ENCODE data around the gene LSR. TPM values are rescaled to one million over a fixed set of nuclear protein-coding genes. Genes with fewer than 3 reads are reported as not detected.

LSR gene
- total RNA-seq, 1 experiment from 2014 or later, result 211 TPM

- peaks cover 4 to 10% of the 10 kb centered on the region in 2 experiments; a peak in 1 of 4 replicates for H3K9me3 ChIP-seq (ENCODE audit: control insufficient read depth in 1 of 2, insufficient read depth in 1 of 2, low read depth in 1 of 2, low read length in 2 of 2)
- H3K4me3 ChIP-seq (replicated peaks in 1 of 2; ENCODE audit: low read depth in 1 of 2, low read length in 2 of 2), result no peak overlapping the region
- no peak overlapping the region for H3K4me2 ChIP-seq (ENCODE audit: low read length)
- H3K4me1 ChIP-seq (ENCODE audit: control insufficient read depth in 1 of 2, insufficient read depth in 2 of 2, low read length in 2 of 2), result no peaks in the 10 kb centered on the region
- DNase-seq (ENCODE audit: low read depth, low spot score), result no peak
- H3K27ac ChIP-seq (ENCODE audit: low read depth, low read length), result no peak overlapping the region
- intact Hi-C loops (cut with micrococcal nuclease), result no loop called here
- no TSS peak for BruUV-seq (replicated peaks)
- ChIA-PET RAD21 (ENCODE audit: low non-redundant PET in 1 of 2, low total read pairs in 2 of 2, uncharacterized antibody in 2 of 2, unreplicated experiment in 2 of 2) (no interaction called here), POLR2A (no interaction called here), CTCF (no interaction called here)
- no peaks in the 10 kb centered on the region for H4K20me1 ChIP-seq (ENCODE audit: insufficient read depth)
- H3K9ac ChIP-seq (ENCODE audit: low read length), result no peak overlapping the region
- H3K27me3 ChIP-seq (ENCODE audit: insufficient read depth, low read length), result no peaks in the 10 kb centered on the region
- ATAC-seq, result no peak
- no peaks in the 10 kb centered on the region for H3K36me3 ChIP-seq (ENCODE audit: control insufficient read depth in 1 of 2, insufficient read depth in 2 of 2, low read length in 2 of 2)
- no peaks in the 10 kb centered on the region for H3K9me2 ChIP-seq (ENCODE audit: insufficient read depth)
- TF ChIP-seq EGR1 (IDR thresholded peaks at IDR 0.05; ENCODE audit: low read depth), result no peak
- no peak for TF ChIP-seq ZFX (IDR thresholded peaks at IDR 0.05)
- TF ChIP-seq SRF (IDR thresholded peaks at IDR 0.05; ENCODE audit: low read depth), result no peak
- no peak for TF ChIP-seq POLR2AphosphoS5 (IDR thresholded peaks at IDR 0.05; ENCODE audit: low read depth, low read length)
- TF ChIP-seq CEBPB (IDR thresholded peaks at IDR 0.05; ENCODE audit: low read depth), result no peak
- TF ChIP-seq RAD21 (IDR thresholded peaks at IDR 0.05; ENCODE audit: low read depth), result no peak
- no peak for TF ChIP-seq POLR2A (IDR thresholded peaks at IDR 0.05; ENCODE audit: borderline replicate concordance, extremely low read depth, insufficient read depth, insufficient read length)
- H3K79me2 ChIP-seq (ENCODE audit: insufficient read depth, low read length), result no peaks in the 10 kb centered on the region
- no peak overlapping the region for H2AFZ ChIP-seq (ENCODE audit: low read depth, low read length, poor library complexity, severe bottlenecking)
Measured at GRCh38 chr19:35232912-35233311, 15.9 kb upstream of the LSR start.

DNA sequence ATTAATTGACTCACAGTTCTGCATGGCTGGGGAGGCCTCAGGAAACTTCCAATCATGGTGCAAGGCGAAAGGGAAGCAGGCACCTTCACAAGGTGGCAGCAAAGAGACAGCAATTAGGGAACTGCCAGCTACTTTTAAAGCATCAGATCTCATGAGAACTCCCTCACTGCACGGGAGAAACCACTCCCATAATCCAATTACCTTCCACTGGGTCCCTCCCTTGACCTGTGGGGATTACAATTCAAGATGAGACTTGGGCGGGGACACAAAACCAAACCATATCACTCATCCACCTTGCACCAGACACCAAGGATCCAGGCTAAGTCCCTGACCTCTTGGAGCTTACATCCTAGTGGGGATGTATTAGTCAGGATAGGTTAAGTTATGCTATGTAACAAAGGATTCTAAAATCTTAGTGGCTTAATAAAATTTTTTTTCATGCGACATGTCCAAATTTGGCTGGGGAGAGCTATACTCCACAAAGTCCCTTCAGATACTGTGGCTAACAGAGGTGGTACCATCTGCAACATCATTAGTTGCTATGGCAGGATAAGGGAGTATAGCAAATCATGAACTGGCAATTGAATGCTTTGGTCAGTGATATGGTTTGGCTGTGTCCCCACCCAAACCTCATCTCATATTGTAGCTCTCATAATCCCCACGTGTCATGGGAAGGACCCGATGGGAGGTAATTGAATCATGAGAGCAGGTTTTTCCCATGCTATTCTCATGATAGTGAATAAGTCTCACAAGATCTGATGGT, 12.0 kb upstream of the LSR start:
- Histone ChIP-seq H3K4me1 (ENCODE audit: control insufficient read depth in 1 of 2, insufficient read depth in 2 of 2, low read length in 2 of 2) (no peaks in the 10 kb centered on the region), H3K36me3 (ENCODE audit: control insufficient read depth in 1 of 2, insufficient read depth in 2 of 2, low read length in 2 of 2) (no peaks in the 10 kb centered on the region), H2AFZ (ENCODE audit: low read depth, low read length, poor library complexity, severe bottlenecking) (no peak overlapping the region), H3K4me2 (ENCODE audit: low read length) (no peak overlapping the region), H3K4me3 (replicated peaks in 1 of 2; ENCODE audit: low read depth in 1 of 2, low read length in 2 of 2) (no peak overlapping the region), H3K27me3 (ENCODE audit: insufficient read depth, low read length) (no peaks in the 10 kb centered on the region), H3K9me2 (ENCODE audit: insufficient read depth) (no peaks in the 10 kb centered on the region), H3K27ac (ENCODE audit: low read depth, low read length) (no peak overlapping the region), H3K9me3 (ENCODE audit: control insufficient read depth in 1 of 2, insufficient read depth in 1 of 2, low read depth in 1 of 2, low read length in 2 of 2) (peaks cover 4 to 10% of the 10 kb centered on the region in 2 experiments; a peak in 1 of 4 replicates), H4K20me1 (ENCODE audit: insufficient read depth) (no peaks in the 10 kb centered on the region), H3K9ac (ENCODE audit: low read length) (no peak overlapping the region), H3K79me2 (ENCODE audit: insufficient read depth, low read length) (no peaks in the 10 kb centered on the region)
- intact Hi-C loops (cut with micrococcal nuclease), result no loop called here
- DNase-seq (ENCODE audit: low read depth, low spot score) (no peak), ATAC-seq (peak; percentile 44)
- RAD21 ChIA-PET (ENCODE audit: low non-redundant PET in 1 of 2, low total read pairs in 2 of 2, uncharacterized antibody in 2 of 2, unreplicated experiment in 2 of 2), result interaction anchor here in 1 of 2 experiments (0.7 kb wide), 1 partner anchor 22 kb away, joined by 3 read pairs; no protein-coding TSS in a partner anchor
- POLR2A ChIA-PET, result no interaction called here
- CTCF ChIA-PET, result no interaction called here
- no TSS peak for BruUV-seq (replicated peaks)
- TF ChIP-seq ZFX (IDR thresholded peaks at IDR 0.05) (no peak), CBX3 (IDR thresholded peaks at IDR 0.05; ENCODE audit: low read depth) (no peak), EGR1 (IDR thresholded peaks at IDR 0.05; ENCODE audit: low read depth) (no peak), POLR2A (IDR thresholded peaks at IDR 0.05; ENCODE audit: borderline replicate concordance, extremely low read depth, insufficient read depth, insufficient read length) (no peak), EZH2phosphoT487 (IDR thresholded peaks at IDR 0.05; ENCODE audit: borderline replicate concordance) (no peak), SP1 (IDR thresholded peaks at IDR 0.05; ENCODE audit: low read depth) (no peak), RAD21 (IDR thresholded peaks at IDR 0.05; ENCODE audit: low read depth) (no peak), EZH2 (IDR thresholded peaks at IDR 0.05) (no peak), CEBPB (IDR thresholded peaks at IDR 0.05; ENCODE audit: low read depth) (no peak)
- TF ChIP-seq, protein P1, sequence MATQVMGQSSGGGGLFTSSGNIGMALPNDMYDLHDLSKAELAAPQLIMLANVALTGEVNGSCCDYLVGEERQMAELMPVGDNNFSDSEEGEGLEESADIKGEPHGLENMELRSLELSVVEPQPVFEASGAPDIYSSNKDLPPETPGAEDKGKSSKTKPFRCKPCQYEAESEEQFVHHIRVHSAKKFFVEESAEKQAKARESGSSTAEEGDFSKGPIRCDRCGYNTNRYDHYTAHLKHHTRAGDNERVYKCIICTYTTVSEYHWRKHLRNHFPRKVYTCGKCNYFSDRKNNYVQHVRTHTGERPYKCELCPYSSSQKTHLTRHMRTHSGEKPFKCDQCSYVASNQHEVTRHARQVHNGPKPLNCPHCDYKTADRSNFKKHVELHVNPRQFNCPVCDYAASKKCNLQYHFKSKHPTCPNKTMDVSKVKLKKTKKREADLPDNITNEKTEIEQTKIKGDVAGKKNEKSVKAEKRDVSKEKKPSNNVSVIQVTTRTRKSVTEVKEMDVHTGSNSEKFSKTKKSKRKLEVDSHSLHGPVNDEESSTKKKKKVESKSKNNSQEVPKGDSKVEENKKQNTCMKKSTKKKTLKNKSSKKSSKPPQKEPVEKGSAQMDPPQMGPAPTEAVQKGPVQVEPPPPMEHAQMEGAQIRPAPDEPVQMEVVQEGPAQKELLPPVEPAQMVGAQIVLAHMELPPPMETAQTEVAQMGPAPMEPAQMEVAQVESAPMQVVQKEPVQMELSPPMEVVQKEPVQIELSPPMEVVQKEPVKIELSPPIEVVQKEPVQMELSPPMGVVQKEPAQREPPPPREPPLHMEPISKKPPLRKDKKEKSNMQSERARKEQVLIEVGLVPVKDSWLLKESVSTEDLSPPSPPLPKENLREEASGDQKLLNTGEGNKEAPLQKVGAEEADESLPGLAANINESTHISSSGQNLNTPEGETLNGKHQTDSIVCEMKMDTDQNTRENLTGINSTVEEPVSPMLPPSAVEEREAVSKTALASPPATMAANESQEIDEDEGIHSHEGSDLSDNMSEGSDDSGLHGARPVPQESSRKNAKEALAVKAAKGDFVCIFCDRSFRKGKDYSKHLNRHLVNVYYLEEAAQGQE (IDR thresholded peaks at IDR 0.05; ENCODE audit: low read depth), result no peak
- TF ChIP-seq, protein P2, sequence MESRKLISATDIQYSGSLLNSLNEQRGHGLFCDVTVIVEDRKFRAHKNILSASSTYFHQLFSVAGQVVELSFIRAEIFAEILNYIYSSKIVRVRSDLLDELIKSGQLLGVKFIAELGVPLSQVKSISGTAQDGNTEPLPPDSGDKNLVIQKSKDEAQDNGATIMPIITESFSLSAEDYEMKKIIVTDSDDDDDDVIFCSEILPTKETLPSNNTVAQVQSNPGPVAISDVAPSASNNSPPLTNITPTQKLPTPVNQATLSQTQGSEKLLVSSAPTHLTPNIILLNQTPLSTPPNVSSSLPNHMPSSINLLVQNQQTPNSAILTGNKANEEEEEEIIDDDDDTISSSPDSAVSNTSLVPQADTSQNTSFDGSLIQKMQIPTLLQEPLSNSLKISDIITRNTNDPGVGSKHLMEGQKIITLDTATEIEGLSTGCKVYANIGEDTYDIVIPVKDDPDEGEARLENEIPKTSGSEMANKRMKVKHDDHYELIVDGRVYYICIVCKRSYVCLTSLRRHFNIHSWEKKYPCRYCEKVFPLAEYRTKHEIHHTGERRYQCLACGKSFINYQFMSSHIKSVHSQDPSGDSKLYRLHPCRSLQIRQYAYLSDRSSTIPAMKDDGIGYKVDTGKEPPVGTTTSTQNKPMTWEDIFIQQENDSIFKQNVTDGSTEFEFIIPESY (IDR thresholded peaks at IDR 0.05; ENCODE audit: extremely low read depth, insufficient replicate concordance, low read length), result no peak
